ENCODE results near the gene STMND1.

The STMND1 gene

GRCh38 chr6:17165383-17165782, 63.5 kb downstream of the STMND1 start:
- no peak for DNase-seq (ENCODE audit: low read depth)

GRCh38 chr6:17167327-17167979, 65.6 kb downstream of the STMND1 start:
- DNase-seq (ENCODE audit: low read depth) = no peak

GRCh38 chr6:17169291-17169690, 67.4 kb downstream of the STMND1 start:
- DNase-seq (ENCODE audit: low read depth) = no peak

- no peak for DNase-seq (ENCODE audit: low read depth)
These were observed 67.9 kb downstream of the STMND1 start for GRCh38 chr6:17169711-17170110.

GRCh38 chr6:17172836-17173470, 71.1 kb downstream of the STMND1 start:
- DNase-seq (ENCODE audit: low read depth) = no peak

- DNase-seq (ENCODE audit: low read depth) = no peak
These were observed 76.5 kb downstream of the STMND1 start for GRCh38 chr6:17178326-17178725.

GRCh38 chr6:17178754-17179529, 77.1 kb downstream of the STMND1 start:
- no peak for DNase-seq (ENCODE audit: low read depth)

- no peak for DNase-seq (ENCODE audit: low read depth)
These were observed 77.8 kb downstream of the STMND1 start for GRCh38 chr6:17179530-17180073.

Measured in activated T-cell treated with anti-CD3 and anti-CD28 coated beads for 1 hour (primary cell).